ENCODE data around the gene RPS4Y1. TPM values are rescaled to one million over a fixed set of nuclear protein-coding genes. Genes with fewer than 3 reads are reported as not detected.

The RPS4Y1 gene
- total RNA-seq, 1 donor from 2014 or later = 376 TPM

GRCh38 chrY:2887955-2888354, 46.6 kb downstream of the RPS4Y1 start:
- ChIA-PET CTCF (no interaction called here), POLR2A (no interaction called here)
- Mint-ChIP-seq H3K36me3 (ENCODE audit: low read depth) (no peaks in the 10 kb centered on the region), H3K27me3 (no peaks in the 10 kb centered on the region), H3K9me3 (no peaks in the 10 kb centered on the region), H3K4me3 (no peak overlapping the region), H3K4me1 (peaks cover 7% of the 10 kb centered on the region), H3K27ac (no peak overlapping the region)
- intact Hi-C loops (cut with micrococcal nuclease) = no loop called here
- ATAC-seq (ENCODE audit: low read depth) (no peak), DNase-seq (no peak)
- TF ChIP-seq, protein P1, sequence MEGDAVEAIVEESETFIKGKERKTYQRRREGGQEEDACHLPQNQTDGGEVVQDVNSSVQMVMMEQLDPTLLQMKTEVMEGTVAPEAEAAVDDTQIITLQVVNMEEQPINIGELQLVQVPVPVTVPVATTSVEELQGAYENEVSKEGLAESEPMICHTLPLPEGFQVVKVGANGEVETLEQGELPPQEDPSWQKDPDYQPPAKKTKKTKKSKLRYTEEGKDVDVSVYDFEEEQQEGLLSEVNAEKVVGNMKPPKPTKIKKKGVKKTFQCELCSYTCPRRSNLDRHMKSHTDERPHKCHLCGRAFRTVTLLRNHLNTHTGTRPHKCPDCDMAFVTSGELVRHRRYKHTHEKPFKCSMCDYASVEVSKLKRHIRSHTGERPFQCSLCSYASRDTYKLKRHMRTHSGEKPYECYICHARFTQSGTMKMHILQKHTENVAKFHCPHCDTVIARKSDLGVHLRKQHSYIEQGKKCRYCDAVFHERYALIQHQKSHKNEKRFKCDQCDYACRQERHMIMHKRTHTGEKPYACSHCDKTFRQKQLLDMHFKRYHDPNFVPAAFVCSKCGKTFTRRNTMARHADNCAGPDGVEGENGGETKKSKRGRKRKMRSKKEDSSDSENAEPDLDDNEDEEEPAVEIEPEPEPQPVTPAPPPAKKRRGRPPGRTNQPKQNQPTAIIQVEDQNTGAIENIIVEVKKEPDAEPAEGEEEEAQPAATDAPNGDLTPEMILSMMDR (IDR thresholded peaks at IDR 0.05) = no peak

DNA sequence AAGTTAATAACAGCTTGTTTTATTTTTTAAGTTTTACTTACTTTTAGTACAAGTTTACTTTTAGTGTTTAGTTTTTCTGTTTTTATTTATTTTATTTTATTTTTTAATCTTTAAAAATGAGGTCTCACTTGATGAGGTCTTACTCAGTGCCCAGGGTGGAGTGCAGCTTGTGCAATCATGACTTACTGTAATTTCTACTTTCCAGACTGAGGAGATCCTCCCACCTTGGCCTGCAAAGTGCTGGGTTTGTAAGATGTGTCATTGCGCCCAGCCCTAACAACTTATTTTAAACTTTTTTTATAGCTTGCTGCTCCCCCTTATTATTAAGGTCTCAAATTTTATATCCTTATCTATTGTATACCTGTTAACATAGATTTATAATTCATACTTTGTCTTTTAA, 52.1 kb downstream of the RPS4Y1 start:
- TF ChIP-seq, protein P1 (IDR thresholded peaks at IDR 0.05) = no peak
- ATAC-seq (ENCODE audit: low read depth) (no peak), DNase-seq (no peak)
- intact Hi-C loops (cut with micrococcal nuclease) = no loop called here
- Mint-ChIP-seq H3K36me3 (ENCODE audit: low read depth) (no peaks in the 10 kb centered on the region), H3K4me1 (no peaks in the 10 kb centered on the region), H3K27ac (no peak overlapping the region), H3K4me3 (no peak overlapping the region), H3K27me3 (no peaks in the 10 kb centered on the region), H3K9me3 (no peaks in the 10 kb centered on the region)
- ChIA-PET POLR2A (no interaction called here), CTCF (no interaction called here)

DNA sequence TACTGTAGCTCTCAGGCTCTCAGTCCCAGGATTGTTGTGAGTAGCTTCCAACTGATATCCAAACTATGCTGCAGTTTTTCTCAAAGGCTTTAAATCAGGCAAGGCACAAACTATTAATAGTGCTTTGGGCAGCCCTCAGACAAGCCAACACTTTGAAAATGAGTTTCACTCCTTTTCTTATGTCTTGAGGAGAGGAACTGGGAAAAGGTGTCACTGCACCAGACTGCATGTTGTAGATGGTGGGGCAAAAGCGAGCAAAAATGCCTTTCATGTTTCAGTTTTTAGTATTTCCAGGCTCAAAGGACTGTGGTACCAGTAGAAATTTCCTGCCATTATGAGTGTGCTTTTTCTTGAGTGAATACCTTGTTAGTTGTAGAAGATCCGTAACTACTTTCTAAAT, 54.6 kb downstream of the RPS4Y1 start:
- ChIA-PET CTCF (no interaction called here), POLR2A (no interaction called here)
- Mint-ChIP-seq H3K4me1 (no peaks in the 10 kb centered on the region), H3K36me3 (ENCODE audit: low read depth) (no peaks in the 10 kb centered on the region), H3K9me3 (no peaks in the 10 kb centered on the region), H3K4me3 (no peak overlapping the region), H3K27ac (no peak overlapping the region), H3K27me3 (peaks cover 3% of the 10 kb centered on the region)
- no peak for DNase-seq
- no peak for ATAC-seq (ENCODE audit: low read depth)
- intact Hi-C loops (cut with micrococcal nuclease) = no loop called here
- TF ChIP-seq, protein P1 (IDR thresholded peaks at IDR 0.05) = no peak

- ChIA-PET POLR2A (no interaction called here), CTCF (no interaction called here)
- H3K27me3 Mint-ChIP-seq = no peaks in the 10 kb centered on the region
- intact Hi-C loops (cut with micrococcal nuclease) = no loop called here
- TF ChIP-seq, protein P1 (IDR thresholded peaks at IDR 0.05) = no peak
- ATAC-seq (ENCODE audit: low read depth) (no peak), DNase-seq (no peak)
- no peak overlapping the region for H3K27ac Mint-ChIP-seq
- no peaks in the 10 kb centered on the region for H3K4me1 Mint-ChIP-seq
- H3K9me3 Mint-ChIP-seq = peaks cover 4% of the 10 kb centered on the region
- H3K4me3 Mint-ChIP-seq = no peak overlapping the region
- no peaks in the 10 kb centered on the region for H3K36me3 Mint-ChIP-seq (ENCODE audit: low read depth)
Measured at GRCh38 chrY:2907356-2907755, 66.0 kb downstream of the RPS4Y1 start.

- H3K4me1 Mint-ChIP-seq = peaks cover 2% of the 10 kb centered on the region
- H3K36me3 Mint-ChIP-seq (ENCODE audit: low read depth) = no peaks in the 10 kb centered on the region
- H3K9me3 Mint-ChIP-seq = no peaks in the 10 kb centered on the region
- no peak overlapping the region for H3K4me3 Mint-ChIP-seq
- no peak overlapping the region for H3K27ac Mint-ChIP-seq
- ChIA-PET CTCF (no interaction called here), POLR2A (no interaction called here)
- ATAC-seq (ENCODE audit: low read depth) (peak; percentile 49), DNase-seq (no peak)
- TF ChIP-seq, protein P1 (IDR thresholded peaks at IDR 0.05) = no peak
- intact Hi-C loops (cut with micrococcal nuclease) = loop anchor here (1.0 to 10.0 kb wide), 2 partner anchors 23 to 492 kb away; no protein-coding TSS in a partner anchor
- no peaks in the 10 kb centered on the region for H3K27me3 Mint-ChIP-seq
Measured at GRCh38 chrY:2913066-2913815, 71.8 kb downstream of the RPS4Y1 start.

Other genes with a start within 250 kb of the RPS4Y1 start
- gene SRY, start 53.9 kb upstream of the RPS4Y1 start, total RNA-seq = not detected in 2 replicates
- gene ZFY, start 93.8 kb downstream of the RPS4Y1 start, total RNA-seq = 24.1 and 25.8 TPM in 2 replicates

All from activated B cell treated with CpG ODN at 0.5 μM for 24 hours (primary cell).